Testis (tissue), 3 donors: Measurements from ENCODE around the gene IRX5. TPM values are rescaled to one million over a fixed set of nuclear protein-coding genes. Genes with fewer than 3 reads are reported as not detected.

ENCODE experiments used
- DNase-seq: peaks from one replicate; pipeline ENCODE4 v3.0.0-alpha.2; 2019
- H3K27ac ChIP-seq, 2 donors: fragments of 200-600 bp; sonication (generic); one replicate each; pipeline ENCODE4 v1.5.1; 2019
- H3K27me3 ChIP-seq: fragments of 200-600 bp; sonication (generic); one replicate; pipeline ENCODE4 v1.5.1; 2019
- H3K36me3 ChIP-seq: fragments of 200-600 bp; sonication (generic); one replicate; pipeline ENCODE4 v1.5.1; 2017; ENCODE audit warnings: low read depth; ENCODE audit errors: missing control alignments
- H3K4me1 ChIP-seq: fragments of 200-600 bp; sonication (generic); one replicate; pipeline ENCODE4 v1.5.1; 2019
- H3K4me3 ChIP-seq, 2 donors: fragments of 200-600 bp; sonication (generic); one replicate each; pipeline ENCODE4 v1.5.1; 2017 to 2019
- H3K9me3 ChIP-seq: fragments of 200-600 bp; sonication (generic); one replicate; pipeline ENCODE4 v1.5.1; 2017
- CTCF ChIP-seq, 3 experiments: fragments of 450-650 bp in 2 of 3; fragments of 200-600 bp in 1 of 3; sonication (generic) in 1 of 3; IDR thresholded peaks; one replicate each; pipeline ENCODE4 v1.5.1; 2016 to 2019; ENCODE audit warnings: antibody characterized with exemption in 3 of 3, mild to moderate bottlenecking in 2 of 3, moderate library complexity in 1 of 3
- POLR2A ChIP-seq: fragments of 450-650 bp; IDR thresholded peaks from one replicate; pipeline ENCODE4 v1.6.1; 2017; ENCODE audit warnings: antibody characterized with exemption, mild to moderate bottlenecking, moderate library complexity
- whole genome bisulfite sequencing, 2 donors: methylation state at CpG; one replicate each; pipeline ENCODE4 v1.1.5; 2018; 5-methylcytosine and 5-hydroxymethylcytosine counted together
- intact Hi-C: fragments of 100-400 bp; cut with DNase I; formaldehyde crosslinking; loops from one replicate; pipeline ENCODE4 v1.15.1; 2023; ENCODE audit warnings: low total_unique reads
- polyA plus RNA-seq: library from polyadenylated mRNA; stranded (reverse); fragments of 350-450 nt; fragmentation: Illumina TruSeq; extraction: RNeasy Lipid Tissue Mini Kit (QIAGEN cat#74804); gene quantifications from one replicate; pipeline ENCODE4 v1.2.3, GENCODE V29; 2014; ENCODE audit warnings: low read depth, low replicate concordance; ENCODE audit not compliant: insufficient read depth
- total RNA-seq, 2 donors: library from RNA; depleted of rRNA; stranded (reverse); fragments of >200 nt; gene quantifications; one replicate each; pipeline ENCODE4 v1.2.3, GENCODE V29; 2016

IRX5 gene
- total and polyA plus RNA-seq, 3 donors from 2014 or later: 2.3 to 5.7 (median 2.9) TPM

GRCh38 chr16:54968784-54969183 lies 38.1 kb downstream of the IRX5 start:
- H3K27ac ChIP-seq: no peak overlapping the region
- DNase-seq: no peak
- no peak overlapping the region for H3K4me3 ChIP-seq
- 69 to 77% methylated on average over 6 of the region's 6 CpGs for WGBS, 2 donors
- H3K4me1 ChIP-seq: no peaks in the 10 kb centered on the region
- H3K27me3 ChIP-seq: no peaks in the 10 kb centered on the region
- H3K36me3 ChIP-seq: no peaks in the 10 kb centered on the region
- intact Hi-C loops: no loop called here
- H3K9me3 ChIP-seq: no peaks in the 10 kb centered on the region
- no peak for TF ChIP-seq POLR2A
- TF ChIP-seq CTCF (IDR thresholded peaks at IDR 0.05): no peak

GRCh38 chr16:54970016-54970415 lies 39.4 kb downstream of the IRX5 start:
- TF ChIP-seq POLR2A (no peak), CTCF (IDR thresholded peaks at IDR 0.05) (no peak)
- Histone ChIP-seq H3K27me3 (no peaks in the 10 kb centered on the region), H3K27ac (no peak overlapping the region), H3K36me3 (no peaks in the 10 kb centered on the region), H3K4me1 (no peaks in the 10 kb centered on the region), H3K4me3 (no peak overlapping the region), H3K9me3 (no peaks in the 10 kb centered on the region)
- DNase-seq: no peak
- intact Hi-C loops: no loop called here
- WGBS, 2 donors: 91% methylated on average over 5 of the region's 5 CpGs

- Histone ChIP-seq H3K36me3 (no peaks in the 10 kb centered on the region), H3K27ac (no peak overlapping the region), H3K4me3 (no peak overlapping the region), H3K9me3 (no peaks in the 10 kb centered on the region), H3K4me1 (no peaks in the 10 kb centered on the region), H3K27me3 (no peaks in the 10 kb centered on the region)
- 64 to 69% methylated on average over 5 of the region's 5 CpGs for WGBS, 2 donors
- no peak for DNase-seq
- no peak for TF ChIP-seq CTCF (IDR thresholded peaks at IDR 0.05)
- no peak for TF ChIP-seq POLR2A
- intact Hi-C loops: no loop called here
These were observed 43.7 kb downstream of the IRX5 start for GRCh38 chr16:54974367-54974766.

GRCh38 chr16:54976651-54977200 lies 46.1 kb downstream of the IRX5 start:
- H3K9me3 ChIP-seq: no peaks in the 10 kb centered on the region
- DNase-seq: no peak
- H3K27me3 ChIP-seq: no peaks in the 10 kb centered on the region
- TF ChIP-seq CTCF (IDR thresholded peaks at IDR 0.05) (no peak), POLR2A (no peak)
- intact Hi-C loops: no loop called here
- H3K27ac ChIP-seq: no peak overlapping the region
- no peaks in the 10 kb centered on the region for H3K36me3 ChIP-seq
- H3K4me1 ChIP-seq: no peaks in the 10 kb centered on the region
- WGBS, 2 donors: 88 to 89% methylated on average over 13 of the region's 13 CpGs
- no peak overlapping the region for H3K4me3 ChIP-seq

GRCh38 chr16:54977211-54977610 lies 46.5 kb downstream of the IRX5 start:
- DNase-seq: no peak
- no peaks in the 10 kb centered on the region for H3K9me3 ChIP-seq
- TF ChIP-seq CTCF (IDR thresholded peaks at IDR 0.05) (no peak), POLR2A (no peak)
- 60 to 68% methylated on average over 4 of the region's 4 CpGs for WGBS, 2 donors
- H3K27ac ChIP-seq: no peak overlapping the region
- H3K4me1 ChIP-seq: no peaks in the 10 kb centered on the region
- no peak overlapping the region for H3K4me3 ChIP-seq
- H3K36me3 ChIP-seq: no peaks in the 10 kb centered on the region
- no peaks in the 10 kb centered on the region for H3K27me3 ChIP-seq
- intact Hi-C loops: no loop called here
